HG03196 (cell line): ENCODE measurements around the gene MRPL50.
"Not testable (repeated sequence)": the region's sequence is repeated elsewhere in the genome, so short reads cannot be mapped to it uniquely, and the experiment has no call there.

Experiments used
- ATAC-seq: cut with Tn5 transposase; IDR thresholded peaks from one replicate; pipeline ENCODE4 v1.9.1; 2021; ENCODE audit not compliant: unreplicated experiment

MRPL50 gene

GRCh38 chr9:101418518-101419430 is 20.4 kb upstream of the MRPL50 start:
- no peak for ATAC-seq

GRCh38 chr9:101417977-101418376 is 19.6 kb upstream of the MRPL50 start:
- ATAC-seq = no peak

- no peak for ATAC-seq
Observed at GRCh38 chr9:101417389-101417788, 19.0 kb upstream of the MRPL50 start.

- no peak for ATAC-seq
Observed at GRCh38 chr9:101415578-101415977, 17.2 kb upstream of the MRPL50 start.

- ATAC-seq = no peak
Observed at GRCh38 chr9:101414839-101415238, 16.4 kb upstream of the MRPL50 start.

GRCh38 chr9:101409079-101409477 is 10.7 kb upstream of the MRPL50 start:
- ATAC-seq = no peak

GRCh38 chr9:101408374-101409078 is 10.1 kb upstream of the MRPL50 start:
- ATAC-seq = no peak

- no peak for ATAC-seq
Observed at GRCh38 chr9:101403516-101404285, 5.3 kb upstream of the MRPL50 start.

GRCh38 chr9:101400120-101400519 is 1.7 kb upstream of the MRPL50 start:
- no peak for ATAC-seq

GRCh38 chr9:101399643-101399970 is 1.2 kb upstream of the MRPL50 start:
- no peak for ATAC-seq

GRCh38 chr9:101398930-101399642 is 668 bp upstream of the MRPL50 start:
- no peak for ATAC-seq

- ATAC-seq = no peak
Observed at GRCh38 chr9:101397746-101398067, 711 bp downstream of the MRPL50 start.

- no peak for ATAC-seq
Observed at GRCh38 chr9:101394687-101395086, 3.7 kb downstream of the MRPL50 start.

GRCh38 chr9:101393135-101393534 is 5.3 kb downstream of the MRPL50 start:
- ATAC-seq = no peak

GRCh38 chr9:101388507-101388993 is 9.9 kb downstream of the MRPL50 start:
- ATAC-seq = no peak

- peak; percentile 67 for ATAC-seq
Observed at GRCh38 chr9:101387871-101388506, 10.4 kb downstream of the MRPL50 start.

GRCh38 chr9:101384873-101385536 is 13.4 kb downstream of the MRPL50 start, which contains the start of gene BAAT:
Gene BAAT, minus strand, starts transcription at chr9:101385006. Its CDS starts 13,602 bp downstream, at chr9:101371404.
- not testable (repeated sequence) for ATAC-seq

- ATAC-seq = no peak
Observed at GRCh38 chr9:101383361-101383760, 15.1 kb downstream of the MRPL50 start.

- ATAC-seq = no peak
Observed at GRCh38 chr9:101381833-101382342, 16.5 kb downstream of the MRPL50 start.

- no peak for ATAC-seq
Observed at GRCh38 chr9:101381118-101381517, 17.3 kb downstream of the MRPL50 start.
